ENCODE measurements around the gene NOTCH2.

Gene NOTCH2

GRCh38 chr1:119954476-119955422, 114.7 kb downstream of the NOTCH2 start:
- no peak for TF ChIP-seq CTCF (IDR thresholded peaks at IDR 0.05; ENCODE audit: insufficient read depth, missing control alignments)
- no peak for DNase-seq (ENCODE audit: insufficient read length, low spot score)
- no peak for FAIRE-seq

GRCh38 chr1:119953266-119953998, 116.0 kb downstream of the NOTCH2 start:
- no peak for FAIRE-seq
- DNase-seq (ENCODE audit: insufficient read length, low spot score) = no peak

GRCh38 chr1:119952496-119952895, 117.0 kb downstream of the NOTCH2 start:
- FAIRE-seq (no peak), DNase-seq (ENCODE audit: insufficient read length, low spot score) (no peak)
- TF ChIP-seq CTCF (IDR thresholded peaks at IDR 0.05; ENCODE audit: insufficient read depth, missing control alignments) = no peak

More at GRCh38 chr1:119953266-119953998, 116.0 kb downstream of the NOTCH2 start:
- TF ChIP-seq CTCF (IDR thresholded peaks at IDR 0.05; ENCODE audit: insufficient read depth, missing control alignments) = no peak

DNA sequence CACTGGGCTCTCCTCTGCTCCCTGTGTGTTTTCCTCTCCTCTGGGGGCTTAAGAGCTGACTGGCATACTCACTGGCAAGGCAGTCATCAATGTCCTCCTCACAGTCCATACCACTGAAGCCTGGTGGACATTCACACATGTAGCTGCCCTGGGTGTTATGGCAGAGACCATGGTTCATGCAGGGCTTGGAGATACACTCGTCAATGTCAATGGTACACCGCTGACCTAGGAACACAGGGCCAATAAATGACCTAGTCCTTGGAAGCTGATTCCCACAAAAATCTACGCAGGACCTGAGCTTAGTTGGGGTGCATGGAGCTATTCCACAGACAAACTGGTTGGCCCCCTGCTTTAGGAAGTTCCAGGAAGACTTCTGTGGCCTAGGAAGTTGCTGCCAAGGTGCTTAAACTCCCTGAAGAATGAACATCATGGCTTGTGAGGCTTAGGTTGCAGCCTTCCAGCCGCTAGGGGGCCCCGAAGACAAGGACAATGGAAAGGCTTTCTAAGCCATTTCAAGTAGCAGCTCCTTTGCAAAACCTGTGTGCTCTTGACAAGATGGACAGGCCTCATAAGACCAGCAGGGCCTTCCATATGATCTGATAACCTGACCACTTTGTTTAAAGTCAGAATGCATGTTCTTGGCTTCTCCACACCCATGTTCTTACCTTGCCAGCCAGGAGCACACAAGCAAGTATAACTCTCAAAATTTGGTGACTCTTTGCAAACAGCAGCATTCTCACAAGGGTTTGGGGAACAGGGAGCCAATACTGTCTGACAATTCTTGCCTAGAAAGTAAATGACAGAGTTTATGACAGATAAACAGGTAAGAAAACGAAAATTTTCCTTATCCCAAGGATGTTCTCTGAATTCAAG, 120.9 kb downstream of the NOTCH2 start:
- peak; percentile 92 for TF ChIP-seq CTCF (IDR thresholded peaks at IDR 0.05; ENCODE audit: insufficient read depth, missing control alignments)
- FAIRE-seq (no peak), DNase-seq (ENCODE audit: insufficient read length, low spot score) (no peak)

GRCh38 chr1:119947468-119947867, 122.0 kb downstream of the NOTCH2 start:
- no peak for DNase-seq (ENCODE audit: insufficient read length, low spot score)

More at GRCh38 chr1:119947468-119947867, 122.0 kb downstream of the NOTCH2 start:
- no peak for TF ChIP-seq CTCF (IDR thresholded peaks at IDR 0.05; ENCODE audit: insufficient read depth, missing control alignments)
- no peak for FAIRE-seq

All from D721Med (cell line).